Stimulated activated CD8-positive, alpha-beta memory T cell treated with anti-CD3 and anti-CD28 coated beads, Interleukin-7, amount 100 ng/mL, for 1 hour (primary cell): ENCODE data around the gene RBP2.

Experiments
- DNase-seq, 2 donors: peaks; one replicate each; pipeline ENCODE4 v3.0.0-alpha.2; 2020; ENCODE audit warnings: low read depth in 2 of 2

Gene RBP2

GRCh38 chr3:139481116-139481515 is 4.8 kb upstream of the RBP2 start:
- no peak for DNase-seq

- DNase-seq = no peak
Measured at GRCh38 chr3:139480585-139480984, 4.3 kb upstream of the RBP2 start.

- DNase-seq = no peak
Measured at GRCh38 chr3:139477710-139478640, 1.7 kb upstream of the RBP2 start.

GRCh38 chr3:139473155-139473771 is 3.1 kb downstream of the RBP2 start:
- DNase-seq = no peak

- no peak for DNase-seq
Measured at GRCh38 chr3:139472380-139473010, 3.8 kb downstream of the RBP2 start.

GRCh38 chr3:139470199-139470598 is 6.1 kb downstream of the RBP2 start:
- no peak for DNase-seq

- DNase-seq = no peak
Measured at GRCh38 chr3:139468399-139468798, 7.9 kb downstream of the RBP2 start.

- DNase-seq = no peak
Measured at GRCh38 chr3:139466360-139466759, 10.0 kb downstream of the RBP2 start.

GRCh38 chr3:139465636-139466035 is 10.7 kb downstream of the RBP2 start:
- DNase-seq = no peak

GRCh38 chr3:139463466-139463865 is 12.8 kb downstream of the RBP2 start:
- no peak for DNase-seq

- DNase-seq = no peak
Measured at GRCh38 chr3:139460529-139460928, 15.8 kb downstream of the RBP2 start.

- no peak for DNase-seq
Measured at GRCh38 chr3:139460076-139460475, 16.2 kb downstream of the RBP2 start.

- DNase-seq = no peak
Measured at GRCh38 chr3:139458348-139458747, 18.0 kb downstream of the RBP2 start.

- no peak for DNase-seq
Measured at GRCh38 chr3:139457066-139457465, 19.2 kb downstream of the RBP2 start.

- DNase-seq = no peak
Measured at GRCh38 chr3:139456386-139456785, 19.9 kb downstream of the RBP2 start.

- no peak for DNase-seq
Measured at GRCh38 chr3:139455855-139456254, 20.5 kb downstream of the RBP2 start.

- no peak for DNase-seq
Measured at GRCh38 chr3:139455206-139455605, 21.1 kb downstream of the RBP2 start.

- no peak for DNase-seq
Measured at GRCh38 chr3:139454346-139454745, 22.0 kb downstream of the RBP2 start.

- DNase-seq = no peak
Measured at GRCh38 chr3:139450159-139450558, 26.2 kb downstream of the RBP2 start.

GRCh38 chr3:139449566-139449965 is 26.8 kb downstream of the RBP2 start:
- DNase-seq = no peak

- DNase-seq = no peak
Measured at GRCh38 chr3:139448104-139448503, 28.2 kb downstream of the RBP2 start.

GRCh38 chr3:139447486-139447885 is 28.8 kb downstream of the RBP2 start:
- no peak for DNase-seq

GRCh38 chr3:139444446-139444845 is 31.9 kb downstream of the RBP2 start:
- DNase-seq = no peak
